ENCODE results near the gene CBFA2T3. TPM values are rescaled to one million over a fixed set of nuclear protein-coding genes. Genes with fewer than 3 reads are reported as not detected.

CBFA2T3 gene
- total and polyA plus RNA-seq, 2 of the 8 experiments (the other 6 are each of a cell fraction or from before 2014, with no cell fraction given): 0.51 to 1.3 TPM

DNA sequence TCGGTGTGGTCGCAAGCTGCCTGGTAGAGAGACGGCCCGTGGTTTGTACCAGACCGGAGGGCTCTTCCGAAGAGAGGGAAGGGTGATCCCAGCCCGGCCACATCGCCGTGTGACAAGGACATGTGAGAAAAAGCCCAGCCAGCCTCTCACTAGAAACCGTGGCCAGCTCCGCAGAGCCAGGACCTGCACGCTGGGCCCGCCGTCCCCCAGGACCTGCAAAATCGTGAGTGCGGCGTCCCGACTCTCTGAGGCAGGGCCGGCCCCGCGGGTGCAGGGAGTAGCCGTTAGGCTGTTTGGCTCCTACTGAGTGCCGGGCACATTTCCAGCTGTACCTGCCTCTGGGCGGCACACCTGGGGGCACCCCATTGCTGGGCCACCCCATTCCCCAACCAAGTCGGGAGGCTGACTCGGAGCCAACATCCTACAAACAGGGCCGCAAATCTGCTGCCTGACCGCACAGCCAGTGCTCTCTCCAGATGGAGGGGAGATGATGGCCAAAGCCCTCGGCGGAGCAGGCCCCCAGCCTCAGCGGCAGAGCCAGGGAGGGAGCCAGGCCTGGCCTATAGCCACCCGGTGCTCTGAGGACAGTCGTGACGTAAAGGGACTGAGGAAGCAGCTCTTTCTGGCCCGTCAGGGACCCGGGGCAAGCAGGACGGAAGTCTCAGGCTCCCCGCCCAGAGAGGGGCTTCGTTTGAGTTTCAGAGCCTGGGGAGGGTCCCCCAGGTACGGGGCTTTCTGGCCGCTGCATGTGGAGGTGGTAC, 76.9 kb downstream of the CBFA2T3 start:
- Histone ChIP-seq H3K9me3 (ENCODE audit: insufficient read depth in 2 of 2, low read depth in 1 of 2, low read length in 1 of 2) (no peaks in the 10 kb centered on the region), H3K79me1 (ENCODE audit: low read depth, low read length) (no peaks in the 10 kb centered on the region), H3K4me3 (ENCODE audit: extremely low read depth in 1 of 4, insufficient read depth in 2 of 4, low read depth in 3 of 4, low read length in 4 of 4) (no peak overlapping the region), H3K18ac (ENCODE audit: extremely low read depth, low read length) (no peak overlapping the region), H4K91ac (replicated peaks; ENCODE audit: insufficient read length, low read length) (no peak overlapping the region), H3K56ac (replicated peaks; ENCODE audit: insufficient read length, low read depth, low read length) (no peak overlapping the region), H3K4ac (replicated peaks; ENCODE audit: insufficient read length, low read depth, low read length) (no peak overlapping the region), H2BK12ac (ENCODE audit: low read depth, low read length) (no peak overlapping the region), H3K23me2 (ENCODE audit: low read depth, low read length) (no peaks in the 10 kb centered on the region), H3K4me2 (ENCODE audit: insufficient read depth in 1 of 2, low read depth in 2 of 2, low read length in 2 of 2) (no peak overlapping the region), H2BK20ac (ENCODE audit: low read length) (no peak overlapping the region), H3K4me1 (replicated peaks in 1 of 4; ENCODE audit: control insufficient read depth in 3 of 4, insufficient read depth in 4 of 4, low read length in 3 of 4) (peaks cover 0 to 5% (median under 1%) of the 10 kb centered on the region in 4 experiments; a peak in 2 of 7 replicates), H2AK5ac (ENCODE audit: low read depth, low read length) (no peak overlapping the region), H3K14ac (ENCODE audit: insufficient read length) (no peak overlapping the region), H4K8ac (ENCODE audit: extremely low read depth, insufficient read depth, low read length) (peak overlapping the region; percentile 11), H2BK5ac (ENCODE audit: low read depth, low read length) (no peak overlapping the region), H3K27me3 (replicated peaks in 1 of 4; ENCODE audit: control insufficient read depth in 3 of 4, extremely low read depth in 1 of 4, insufficient read depth in 3 of 4, low read length in 3 of 4) (no peaks in the 10 kb centered on the region), H3K9ac (replicated peaks in 1 of 4; ENCODE audit: extremely low read depth in 1 of 4, low read depth in 3 of 4, low read length in 3 of 4) (no peak overlapping the region), H4K20me1 (replicated peaks in 1 of 2; ENCODE audit: control insufficient read depth in 1 of 2, insufficient read depth in 2 of 2, low read length in 2 of 2) (no peaks in the 10 kb centered on the region), H2AFZ (ENCODE audit: low read length) (no peak overlapping the region), H3K23ac (ENCODE audit: insufficient read length) (no peak overlapping the region), H3K79me2 (ENCODE audit: control insufficient read depth in 1 of 2, insufficient read depth in 2 of 2, low read length in 2 of 2) (no peaks in the 10 kb centered on the region), H3K36me3 (ENCODE audit: control insufficient read depth in 2 of 4, insufficient read depth in 4 of 4, low read length in 3 of 4) (no peaks in the 10 kb centered on the region), H2BK15ac (ENCODE audit: low read length) (no peak overlapping the region), H2BK120ac (replicated peaks; ENCODE audit: low read depth, low read length) (no peak overlapping the region), H3K27ac (ENCODE audit: low read depth, low read length) (no peak overlapping the region), H4K5ac (ENCODE audit: insufficient read length, low read depth, low read length) (no peak overlapping the region)
- TF ChIP-seq CHD1 (IDR thresholded peaks at IDR 0.05; ENCODE audit: low read depth, low read length) (no peak), SP1 (IDR thresholded peaks at IDR 0.05; ENCODE audit: low read depth, low read length) (no peak), BRCA1 (IDR thresholded peaks at IDR 0.05; ENCODE audit: low read depth, low read length) (no peak)
- POLR2A ChIA-PET (ENCODE audit: partially characterized antibody): interaction anchor here (3.0 kb wide), 1 partner anchor 8 kb away, joined by 8 read pairs; no protein-coding TSS in a partner anchor
- 86% methylated on average over 32 of the region's 41 CpGs; no CpG with 5 or more reads in 1 of the 2 experiments for WGBS, 2 experiments (ENCODE audit: extremely low coverage in 1 of 2, insufficient coverage in 1 of 2, insufficient read length in 1 of 2, insufficient replicate concordance in 2 of 2, low coverage in 1 of 2, low lambda C conversion rate in 2 of 2, missing lambda C conversion rate in 1 of 2)
- CTCF ChIA-PET (ENCODE audit: partially characterized antibody): interaction anchor here (0.9 to 1.1 kb wide), 2 partner anchors 12 to 125 kb away, joined by 3 read pairs; no protein-coding TSS in a partner anchor
- DNase-seq (ENCODE audit: low read depth in 1 of 2, low spot score in 2 of 2) (no peak), FAIRE-seq (no peak)
